KMS-11 (cell line): ENCODE results near the gene DCST2.

Source experiments
- H2AFZ ChIP-seq: fragments of 200-600 bp; sonication (generic); 2 replicates; pipeline ENCODE4 v1.6.1; 2016; ENCODE audit warnings: antibody characterized with exemption, mixed run types, low read depth
- H3K27ac ChIP-seq: fragments of 200-600 bp; sonication (generic); 2 replicates; pipeline ENCODE4 v1.6.1; 2016; ENCODE audit warnings: mild to moderate bottlenecking, mixed run types
- H3K27me3 ChIP-seq: fragments of 200-600 bp; sonication (generic); 2 replicates; pipeline ENCODE4 v1.6.1; 2017; ENCODE audit warnings: mild to moderate bottlenecking, low read depth, mixed run types, moderate library complexity; ENCODE audit not compliant: insufficient read depth
- H3K36me3 ChIP-seq: fragments of 200-600 bp; sonication (generic); 2 replicates; pipeline ENCODE4 v1.6.1; 2017; ENCODE audit warnings: mild to moderate bottlenecking, mixed run types; ENCODE audit not compliant: insufficient read depth
- H3K4me1 ChIP-seq: fragments of 200-600 bp; sonication (generic); 2 replicates; pipeline ENCODE4 v1.6.1; 2016; ENCODE audit warnings: mild to moderate bottlenecking, low read depth, mixed run types; ENCODE audit not compliant: poor library complexity, severe bottlenecking
- H3K4me2 ChIP-seq: fragments of 200-600 bp; sonication (generic); 2 replicates; pipeline ENCODE4 v1.7.0; 2016; ENCODE audit warnings: mild to moderate bottlenecking, mixed run types
- H3K4me3 ChIP-seq: fragments of 200-600 bp; sonication (generic); IDR thresholded peaks from 2 replicates; pipeline ENCODE4 v1.6.1; 2017; ENCODE audit warnings: low read depth, low read length, mixed read lengths; ENCODE audit not compliant: insufficient read depth
- H3K79me2 ChIP-seq: fragments of 200-600 bp; sonication (generic); 2 replicates; pipeline ENCODE4 v1.6.1; 2016; ENCODE audit warnings: low read depth, mixed run types; ENCODE audit not compliant: insufficient read depth
- H3K9ac ChIP-seq: fragments of 200-600 bp; sonication (generic); 2 replicates; pipeline ENCODE4 v1.6.1; 2016; ENCODE audit warnings: mild to moderate bottlenecking, mixed run types
- H4K20me1 ChIP-seq: fragments of 200-600 bp; sonication (generic); 2 replicates; pipeline ENCODE4 v1.6.1; 2016; ENCODE audit warnings: mild to moderate bottlenecking, mixed run types; ENCODE audit not compliant: insufficient read depth
- CTCF ChIP-seq: fragments of 200-600 bp; sonication (generic); conservative IDR thresholded peaks from 2 replicates; pipeline ENCODE4 v1.6.1; 2017; ENCODE audit warnings: low read depth, mild to moderate bottlenecking, antibody characterized with exemption, low read length, moderate library complexity, mixed read lengths

DCST2 gene

GRCh38 chr1:155023627-155024026 is 10.0 kb downstream of the DCST2 start:
- H3K4me3 ChIP-seq = no peak overlapping the region
- no peaks in the 10 kb centered on the region for H3K36me3 ChIP-seq
- H4K20me1 ChIP-seq = no peaks in the 10 kb centered on the region
- H3K79me2 ChIP-seq = no peaks in the 10 kb centered on the region
- TF ChIP-seq CTCF = no peak
- H3K4me2 ChIP-seq = no peak overlapping the region
- no peaks in the 10 kb centered on the region for H3K27me3 ChIP-seq
- H2AFZ ChIP-seq = no peak overlapping the region
- no peak overlapping the region for H3K27ac ChIP-seq
- H3K4me1 ChIP-seq = peaks cover 4% of the 10 kb centered on the region
- no peak overlapping the region for H3K9ac ChIP-seq

- Histone ChIP-seq H3K27me3 (no peaks in the 10 kb centered on the region), H3K27ac (no peak overlapping the region), H3K36me3 (no peaks in the 10 kb centered on the region), H2AFZ (no peak overlapping the region), H3K4me2 (no peak overlapping the region), H3K79me2 (no peaks in the 10 kb centered on the region), H4K20me1 (no peaks in the 10 kb centered on the region), H3K4me3 (no peak overlapping the region), H3K9ac (no peak overlapping the region), H3K4me1 (peaks cover 11% of the 10 kb centered on the region)
- no peak for TF ChIP-seq CTCF
Measured at GRCh38 chr1:155022927-155023236, 10.7 kb downstream of the DCST2 start.

DNA sequence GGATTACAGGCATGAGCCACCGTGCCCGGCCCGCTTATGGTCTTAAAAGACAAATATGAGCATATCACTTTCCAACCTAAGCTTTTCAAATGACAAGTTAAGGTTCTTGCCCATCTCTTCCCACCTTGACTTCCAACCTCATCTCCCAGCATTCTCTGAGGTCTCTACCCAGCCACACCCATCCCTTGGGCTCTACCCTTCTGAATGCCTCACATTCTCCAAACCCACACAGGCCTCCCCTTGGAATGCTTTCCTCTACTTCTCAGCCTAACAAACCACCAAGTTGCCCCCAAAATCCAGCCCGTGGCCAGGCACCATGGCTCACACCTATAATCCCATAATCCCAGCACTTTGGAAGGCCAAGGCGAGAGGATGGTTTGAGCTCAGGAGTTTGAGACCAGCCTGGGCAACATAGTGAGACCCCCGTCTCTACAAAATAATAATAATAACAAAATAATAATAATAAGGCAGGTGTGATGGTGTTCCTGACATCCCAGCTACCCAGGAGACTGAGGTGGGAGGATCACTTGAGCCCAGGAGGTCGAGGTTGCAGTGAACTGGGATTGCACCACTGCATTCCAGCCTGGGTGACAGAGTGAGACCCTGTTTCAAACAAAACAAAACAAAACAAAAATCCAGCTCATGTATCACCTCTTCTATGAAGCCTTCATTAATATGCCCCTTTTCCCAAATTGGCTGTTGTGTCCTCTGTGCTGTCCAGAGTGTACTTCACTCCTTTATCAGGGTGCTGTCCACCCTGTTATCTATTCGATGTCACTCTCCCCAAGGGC is 11.2 kb downstream of the DCST2 start:
- Histone ChIP-seq H2AFZ (no peak overlapping the region), H4K20me1 (no peaks in the 10 kb centered on the region), H3K9ac (no peak overlapping the region), H3K4me3 (no peak overlapping the region), H3K27me3 (no peaks in the 10 kb centered on the region), H3K27ac (no peak overlapping the region), H3K4me1 (peaks cover 16% of the 10 kb centered on the region), H3K36me3 (no peaks in the 10 kb centered on the region), H3K4me2 (no peak overlapping the region), H3K79me2 (no peaks in the 10 kb centered on the region)
- TF ChIP-seq CTCF = no peak

DNA sequence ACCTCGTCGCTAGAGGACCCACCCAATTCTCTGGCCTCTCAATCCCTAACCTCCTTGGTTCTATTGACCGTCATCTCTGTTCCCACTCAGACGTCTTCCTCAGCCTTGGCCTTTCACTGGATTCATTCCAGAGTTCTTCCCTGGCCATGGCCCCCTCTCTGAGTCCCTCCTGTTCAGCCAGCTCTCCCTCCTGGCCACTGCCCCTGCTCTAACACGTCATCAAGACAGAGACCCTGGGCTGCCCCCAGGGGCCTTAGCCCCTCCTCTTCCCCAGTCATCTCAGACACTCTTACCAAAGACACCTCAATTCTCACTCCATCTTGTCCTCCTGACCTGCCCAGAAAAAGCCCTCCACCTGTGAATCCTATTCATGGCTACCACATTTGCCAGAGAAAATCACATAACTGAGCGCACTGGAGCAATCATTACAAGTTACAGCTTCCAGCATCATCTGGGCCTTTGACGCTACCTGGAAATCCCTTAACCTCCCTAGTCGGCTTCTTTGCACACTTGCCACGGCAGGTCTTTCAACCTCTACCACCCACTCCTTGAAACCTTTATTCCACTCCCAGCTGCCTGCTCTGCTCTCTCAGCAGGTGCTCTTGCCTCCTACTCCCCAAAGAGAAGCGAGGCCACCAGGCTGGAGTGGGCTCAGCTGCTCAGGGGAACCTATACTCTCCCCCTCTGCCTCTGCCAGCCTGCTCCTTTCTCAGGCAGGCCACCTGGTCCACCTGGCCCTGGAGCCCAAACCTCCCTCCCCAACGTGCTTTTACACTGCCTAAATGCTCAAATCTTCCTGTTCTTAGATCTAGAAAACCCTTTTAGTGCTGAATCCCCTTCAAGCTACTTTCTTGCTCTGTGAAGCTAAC is 14.0 kb downstream of the DCST2 start:
- H3K79me2 ChIP-seq = no peaks in the 10 kb centered on the region
- H3K9ac ChIP-seq = no peak overlapping the region
- H4K20me1 ChIP-seq = no peaks in the 10 kb centered on the region
- no peak overlapping the region for H3K27ac ChIP-seq
- no peak for TF ChIP-seq CTCF
- H3K4me2 ChIP-seq = no peak overlapping the region
- peaks cover 32% of the 10 kb centered on the region for H3K4me1 ChIP-seq
- H3K4me3 ChIP-seq = no peak overlapping the region
- peaks cover 7% of the 10 kb centered on the region; the same call in 1 of the 2 replicates for H3K36me3 ChIP-seq
- no peaks in the 10 kb centered on the region for H3K27me3 ChIP-seq
- H2AFZ ChIP-seq = no peak overlapping the region
